LNCaP clone FGC (cell line): ENCODE data around the gene RPL23.

Source experiments
- DNase-seq: peaks from one replicate; pipeline ENCODE4 v3.0.0-alpha.2; 2011; ENCODE audit warnings: low read depth
- H3K4me3 ChIP-seq: 2 replicates; pipeline ENCODE4 v1.5.1; 2011; ENCODE audit warnings: mild to moderate bottlenecking, low read depth, low read length, control low read depth
- CTCF ChIP-seq: IDR thresholded peaks from 2 replicates; pipeline ENCODE4 v1.5.1; 2012; ENCODE audit warnings: mild to moderate bottlenecking; ENCODE audit not compliant: control insufficient read depth, insufficient read depth; ENCODE audit errors: extremely low read depth

RPL23 gene

DNA sequence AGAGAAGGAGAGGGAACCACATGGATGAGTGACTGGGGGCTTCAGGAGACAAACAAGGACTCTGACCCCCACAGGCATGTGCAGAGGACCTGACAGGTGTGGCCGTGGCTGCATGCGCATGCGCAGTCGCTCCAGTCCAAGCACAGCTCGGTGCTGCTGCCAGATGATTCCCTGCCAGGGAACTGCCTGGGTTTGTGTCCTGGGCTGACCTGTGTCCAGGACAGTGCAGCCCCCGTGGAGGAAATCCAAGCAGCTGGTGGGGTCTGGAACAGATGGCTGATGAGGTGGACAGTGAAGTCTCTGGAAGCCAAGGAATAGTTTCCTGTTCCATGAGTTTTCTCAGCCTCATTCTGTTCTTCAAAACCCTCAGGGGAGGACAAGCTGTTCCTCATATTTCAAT, 43.7 kb upstream of the RPL23 start:
- DNase-seq, result no peak
- no peak overlapping the region for H3K4me3 ChIP-seq
- TF ChIP-seq CTCF, result no peak

DNA sequence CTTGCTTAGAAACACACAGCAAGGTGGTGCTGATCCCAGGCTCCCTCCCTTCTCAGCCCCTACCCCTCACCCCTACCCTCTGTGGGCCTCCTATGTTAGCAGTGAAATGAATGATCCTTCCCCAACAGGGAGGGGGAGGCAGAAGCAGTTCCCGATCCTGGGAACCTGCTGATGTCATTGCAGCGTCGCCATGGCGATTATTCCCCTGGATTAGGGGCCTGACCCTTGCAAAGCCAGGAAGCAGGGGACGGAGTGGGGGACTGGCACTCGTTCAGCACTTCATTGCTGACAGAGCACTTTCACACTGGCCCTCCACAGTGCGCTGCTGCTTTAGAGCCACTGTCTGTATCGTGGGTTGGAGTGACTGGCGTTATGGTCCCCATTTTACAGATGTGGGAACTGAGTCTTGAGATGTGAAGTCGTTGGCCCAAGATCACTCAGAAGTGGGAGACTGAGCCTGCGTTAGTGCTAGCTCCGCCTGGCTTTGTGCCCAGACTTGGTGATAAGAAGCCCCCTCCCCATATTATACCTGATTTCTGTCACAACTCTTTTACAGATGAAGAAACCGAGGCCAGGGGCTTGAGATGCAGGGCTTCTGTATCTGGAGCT, 42.9 kb upstream of the RPL23 start:
- TF ChIP-seq CTCF, result no peak
- DNase-seq, result no peak
- no peak overlapping the region for H3K4me3 ChIP-seq

GRCh38 chr17:38894276-38894675, 40.8 kb upstream of the RPL23 start:
- DNase-seq, result no peak
- no peak overlapping the region for H3K4me3 ChIP-seq
- no peak for TF ChIP-seq CTCF

DNA sequence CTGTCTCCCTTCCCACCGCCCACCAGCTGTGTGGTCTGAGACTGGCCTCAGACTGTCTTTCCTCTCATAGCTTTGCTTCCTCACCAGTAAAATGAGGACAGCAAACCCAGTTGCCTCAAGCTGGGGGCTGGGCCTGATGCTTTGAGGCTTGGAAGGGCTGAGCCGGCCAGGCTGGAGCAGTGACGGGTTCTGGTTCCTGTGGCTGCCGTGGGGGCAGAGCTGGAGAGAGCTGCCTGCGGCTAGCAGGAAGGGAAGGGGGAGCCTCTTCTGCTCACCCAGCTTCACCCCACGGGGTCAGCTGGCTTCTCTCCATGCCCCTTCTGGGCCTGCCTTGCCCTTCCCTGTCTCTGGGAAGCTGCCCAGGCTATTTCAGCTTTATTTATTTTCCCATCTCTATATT, 40.1 kb upstream of the RPL23 start:
- no peak for DNase-seq
- H3K4me3 ChIP-seq, result no peak overlapping the region
- no peak for TF ChIP-seq CTCF

- H3K4me3 ChIP-seq, result no peak overlapping the region
- no peak for TF ChIP-seq CTCF
- no peak for DNase-seq
Measured at GRCh38 chr17:38893113-38893512, 39.6 kb upstream of the RPL23 start.

- no peak for TF ChIP-seq CTCF
- DNase-seq, result no peak
- no peak overlapping the region for H3K4me3 ChIP-seq
Measured at GRCh38 chr17:38892620-38893019, 39.1 kb upstream of the RPL23 start.

DNA sequence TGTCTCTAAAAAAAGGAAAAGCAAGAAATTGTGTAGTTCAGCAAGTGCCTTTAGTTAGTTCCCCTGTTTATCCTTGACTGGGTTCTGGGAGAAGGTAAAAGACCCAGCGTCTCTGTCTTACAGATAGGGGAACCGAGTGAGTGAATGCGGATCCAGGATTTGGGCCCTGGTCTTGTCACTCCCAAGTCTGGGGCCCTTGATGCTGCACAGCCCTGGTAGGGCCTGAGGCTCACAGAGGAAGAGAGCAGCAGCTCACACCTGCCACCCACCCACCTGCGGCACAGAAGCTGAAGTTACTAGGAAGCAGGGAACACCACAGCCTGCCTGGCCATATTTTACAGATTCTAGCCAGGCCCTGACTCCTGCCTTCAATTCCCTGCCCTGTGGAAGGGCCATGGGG, 38.6 kb upstream of the RPL23 start:
- no peak for TF ChIP-seq CTCF
- H3K4me3 ChIP-seq, result no peak overlapping the region
- no peak for DNase-seq
